ES-I3 (cell line): ENCODE measurements around the gene FGD5.

Experiments used
- H3K36me3 ChIP-seq: 2 replicates; pipeline ENCODE4 v1.6.1; 2013; ENCODE audit warnings: mild to moderate bottlenecking, low read length, control low read depth, moderate library complexity; ENCODE audit not compliant: insufficient read depth
- H3K4me1 ChIP-seq: 2 replicates; pipeline ENCODE4 v1.6.1; 2013; ENCODE audit warnings: mild to moderate bottlenecking, control low read depth, low read length; ENCODE audit not compliant: insufficient read depth
- H3K9ac ChIP-seq: 2 replicates; pipeline ENCODE4 v1.6.1; 2013; ENCODE audit warnings: low read depth, mild to moderate bottlenecking, low read length, moderate library complexity
- H3K9me3 ChIP-seq: 2 replicates; pipeline ENCODE4 v1.6.1; 2013; ENCODE audit warnings: mild to moderate bottlenecking, low read length, moderate library complexity; ENCODE audit not compliant: control insufficient read depth, insufficient read depth

FGD5 gene

DNA sequence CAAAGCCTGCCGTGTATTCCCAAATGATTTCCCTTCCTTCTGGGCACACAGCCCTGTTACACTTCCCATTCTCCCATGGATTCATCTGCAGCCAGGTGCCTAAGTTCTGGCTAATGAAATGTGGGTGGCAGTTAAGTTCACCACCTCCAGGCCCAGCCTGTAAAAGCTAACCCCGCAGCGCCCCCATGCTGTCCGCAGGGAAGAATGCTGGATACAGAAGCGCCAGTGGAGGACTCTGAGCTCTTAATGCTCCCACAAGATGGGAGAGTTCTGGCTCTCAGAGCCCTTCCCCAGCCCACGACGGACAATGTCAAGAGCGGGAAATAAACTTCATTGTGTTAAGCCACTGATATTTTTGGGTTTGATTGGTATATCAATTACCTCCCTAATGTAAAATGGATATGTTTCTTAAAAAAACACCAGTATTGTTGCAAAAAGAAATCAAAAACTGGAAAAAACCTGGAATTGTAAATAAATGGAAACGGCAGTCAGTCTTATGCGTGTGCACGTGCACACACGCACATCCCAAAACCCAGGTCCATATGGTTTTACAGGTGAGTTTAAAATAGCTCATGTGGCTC, 37.7 kb upstream of the FGD5 start:
- no peaks in the 10 kb centered on the region; the same call in 1 of the 2 replicates for H3K4me1 ChIP-seq
- H3K9ac ChIP-seq: no peak overlapping the region
- no peaks in the 10 kb centered on the region; the same call in 1 of the 2 replicates for H3K9me3 ChIP-seq
- H3K36me3 ChIP-seq: no peaks in the 10 kb centered on the region

DNA sequence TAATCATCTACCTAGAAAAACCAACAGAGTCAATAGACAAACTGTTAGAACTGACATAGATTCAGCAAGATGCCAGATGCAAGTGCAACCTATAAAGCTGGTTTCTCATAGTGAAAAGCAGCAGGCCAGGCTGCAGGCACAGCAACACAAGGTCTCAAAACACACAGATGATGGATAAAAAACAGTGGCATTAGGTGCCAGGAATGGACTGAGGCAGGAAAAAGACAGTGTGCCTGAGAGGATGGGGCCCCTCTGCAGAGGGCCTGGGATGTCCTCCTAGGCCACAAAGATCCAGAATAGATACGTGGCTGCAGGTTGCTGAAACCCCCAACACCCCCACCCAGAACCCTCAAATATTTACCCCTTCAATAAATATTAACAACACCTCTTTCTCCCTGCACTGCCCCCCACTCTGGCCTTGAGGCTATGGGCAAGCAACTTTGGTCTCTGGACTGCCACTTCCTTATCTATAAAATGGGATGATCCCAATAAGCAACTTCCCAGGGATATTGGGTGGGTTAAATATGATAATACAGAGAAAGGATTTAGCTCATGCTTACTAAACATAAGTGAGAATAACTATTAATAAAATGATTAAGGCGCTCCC, 35.2 kb upstream of the FGD5 start:
- Histone ChIP-seq H3K9ac (no peak overlapping the region), H3K9me3 (no peaks in the 10 kb centered on the region; the same call in 1 of the 2 replicates), H3K4me1 (no peaks in the 10 kb centered on the region; the same call in 1 of the 2 replicates), H3K36me3 (no peaks in the 10 kb centered on the region)

DNA sequence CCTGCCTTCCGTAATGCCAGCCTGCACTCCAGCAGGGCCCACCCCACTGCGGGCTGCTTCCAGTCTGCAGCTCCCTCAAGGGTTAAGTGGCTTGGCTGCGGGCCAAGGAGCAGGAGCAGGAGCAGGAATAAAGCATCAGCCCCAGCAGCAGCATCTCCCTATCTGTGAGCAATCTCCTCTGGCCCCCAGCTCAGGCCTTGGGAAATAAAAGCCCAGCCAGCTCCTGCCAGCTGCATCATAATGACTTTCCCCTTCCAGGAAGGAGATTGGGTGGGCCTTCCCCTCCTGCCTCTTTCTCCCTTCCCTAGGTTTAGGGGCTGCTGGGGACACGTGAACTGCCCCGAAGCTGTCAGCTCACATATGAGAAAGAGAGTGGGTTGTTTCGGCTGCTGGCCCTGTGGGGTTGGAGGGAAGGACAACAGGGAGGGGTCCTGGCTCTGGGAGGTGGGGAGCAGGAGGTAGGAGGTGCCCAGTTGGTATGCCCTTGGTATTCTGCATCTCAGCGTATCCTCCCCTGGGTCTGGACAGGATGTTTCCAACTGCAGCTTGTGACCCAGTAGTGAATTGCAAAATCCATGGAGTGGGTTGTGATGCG, 34.6 kb upstream of the FGD5 start:
- Histone ChIP-seq H3K9ac (no peak overlapping the region), H3K9me3 (no peaks in the 10 kb centered on the region), H3K4me1 (no peaks in the 10 kb centered on the region; the same call in 1 of the 2 replicates), H3K36me3 (no peaks in the 10 kb centered on the region)

DNA sequence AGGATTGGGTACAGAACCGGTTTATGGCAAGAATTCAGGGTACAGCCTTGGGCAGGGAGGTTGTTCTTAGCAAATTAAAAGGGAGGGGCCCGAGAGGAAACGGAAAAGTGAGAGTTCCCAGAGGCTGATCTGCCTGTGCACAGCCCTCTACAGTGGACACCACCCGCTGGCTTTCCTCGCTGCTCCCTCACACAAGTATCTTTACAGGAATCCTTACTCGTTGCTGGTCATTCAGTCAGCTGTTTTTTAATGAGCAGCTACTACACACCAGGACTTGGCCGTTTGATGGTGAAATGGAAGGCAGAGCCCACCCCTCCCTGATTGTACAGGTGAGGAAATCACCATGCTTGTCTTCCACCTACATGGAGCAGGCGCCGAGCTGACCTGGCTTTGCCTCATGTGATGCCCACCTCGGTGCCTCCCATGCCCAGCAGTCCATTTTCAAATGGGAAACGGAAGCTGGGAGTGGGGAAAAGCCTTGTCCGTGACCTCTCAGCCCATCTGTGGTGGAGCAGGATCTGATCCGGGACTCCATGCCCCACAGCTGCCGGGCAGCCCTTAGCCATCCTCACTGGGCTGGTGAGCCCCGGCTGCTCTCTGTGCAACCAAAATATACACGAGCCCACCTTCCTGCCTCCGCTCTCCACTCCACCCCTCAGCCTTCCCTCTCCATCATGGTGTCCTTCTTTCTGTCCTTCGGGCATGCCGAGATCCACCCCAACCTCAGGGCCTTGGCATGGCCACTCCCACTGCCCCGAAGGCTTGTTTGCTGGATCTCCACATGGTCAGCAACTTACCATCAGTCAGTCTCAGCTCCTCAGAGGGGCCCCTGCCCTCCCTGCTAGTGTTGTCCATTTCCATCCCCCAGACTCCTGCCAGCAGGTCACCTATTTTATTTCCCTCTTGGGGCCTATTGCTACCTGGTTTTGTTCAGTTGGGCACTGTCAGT, 33.3 kb upstream of the FGD5 start:
- Histone ChIP-seq H3K36me3 (no peaks in the 10 kb centered on the region), H3K9me3 (no peaks in the 10 kb centered on the region), H3K4me1 (no peaks in the 10 kb centered on the region; the same call in 1 of the 2 replicates), H3K9ac (no peak overlapping the region)

DNA sequence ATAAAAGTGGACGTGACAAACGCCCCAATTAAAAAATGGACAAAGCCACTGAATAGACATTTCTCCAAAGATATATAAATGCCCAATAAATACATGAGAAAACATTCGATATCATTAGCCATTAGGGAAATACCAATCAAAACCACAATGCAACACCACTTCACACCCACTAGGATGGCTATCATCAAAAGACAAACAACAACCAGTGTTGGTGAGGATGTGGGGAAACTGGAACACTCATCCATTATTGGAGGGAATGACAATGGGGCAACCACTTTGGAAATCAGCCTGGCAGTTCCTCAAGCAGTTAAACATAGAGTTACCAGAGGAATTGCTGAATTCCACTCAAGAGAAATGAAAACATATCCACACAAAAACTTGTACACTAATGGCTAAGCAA, 32.4 kb upstream of the FGD5 start:
- no peaks in the 10 kb centered on the region for H3K36me3 ChIP-seq
- H3K9me3 ChIP-seq: no peaks in the 10 kb centered on the region
- no peaks in the 10 kb centered on the region for H3K4me1 ChIP-seq
- no peak overlapping the region for H3K9ac ChIP-seq

DNA sequence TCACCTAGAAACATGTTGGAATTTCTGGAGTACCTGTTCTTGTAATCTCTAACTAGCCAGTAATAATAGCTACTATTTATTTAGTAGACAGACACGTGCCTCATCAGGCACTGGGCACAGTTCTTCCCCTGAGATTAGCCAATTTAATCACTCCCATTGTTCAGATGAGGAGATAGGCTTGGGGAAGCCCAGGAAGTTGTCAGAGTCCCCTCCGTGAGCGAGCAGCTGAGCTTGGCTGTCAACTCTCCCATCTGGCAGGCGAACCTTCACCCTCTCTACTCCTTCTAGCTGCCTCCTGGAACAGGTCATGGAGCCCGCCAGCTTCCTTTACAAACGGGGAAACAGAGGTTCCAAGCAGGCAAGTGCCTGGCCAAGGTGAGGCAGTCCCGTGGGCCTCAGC, 31.1 kb upstream of the FGD5 start:
- Histone ChIP-seq H3K9me3 (no peaks in the 10 kb centered on the region), H3K9ac (no peak overlapping the region), H3K4me1 (peaks cover 4% of the 10 kb centered on the region; the same call in 1 of the 2 replicates), H3K36me3 (no peaks in the 10 kb centered on the region)

DNA sequence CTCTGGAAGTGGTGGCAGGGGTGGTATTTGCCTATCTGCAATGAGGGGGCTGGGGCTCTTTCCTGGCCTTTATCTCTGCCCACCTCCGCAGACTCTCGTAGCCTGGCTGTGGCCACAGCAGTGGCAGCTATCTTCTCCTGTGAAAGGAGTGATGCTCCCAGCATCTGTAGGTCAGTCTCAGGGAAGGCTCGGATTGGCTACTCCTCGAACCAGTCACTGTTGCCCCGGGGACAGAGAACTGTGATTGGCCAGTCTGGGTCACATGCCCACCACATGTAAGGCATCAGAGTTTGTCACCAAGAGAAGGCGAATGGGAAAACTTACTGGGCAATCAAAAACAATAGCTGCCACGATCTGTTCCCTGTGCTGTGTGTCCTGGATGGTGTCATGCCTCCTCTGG, 30.1 kb upstream of the FGD5 start:
- H3K36me3 ChIP-seq: no peaks in the 10 kb centered on the region
- no peak overlapping the region for H3K9ac ChIP-seq
- H3K9me3 ChIP-seq: no peaks in the 10 kb centered on the region
- peaks cover 4% of the 10 kb centered on the region; the same call in 1 of the 2 replicates for H3K4me1 ChIP-seq

DNA sequence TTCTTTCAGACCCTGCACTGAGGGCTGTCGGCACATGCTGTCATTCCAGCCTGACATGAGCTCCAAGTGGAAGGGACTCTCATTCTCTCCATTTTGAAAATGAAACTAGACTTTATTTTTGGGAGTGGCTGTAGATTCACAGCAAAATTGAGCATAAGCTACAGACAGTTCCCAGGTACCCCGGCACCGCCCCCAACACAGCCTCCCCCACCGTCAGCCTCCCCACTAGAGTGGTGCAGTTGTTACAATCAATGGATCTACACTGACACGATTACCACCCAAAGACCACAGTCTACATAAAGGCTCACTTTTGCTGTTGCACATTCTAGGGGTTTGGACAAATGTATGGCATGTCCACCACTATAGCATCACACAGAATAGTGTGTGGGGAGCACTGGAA, 29.5 kb upstream of the FGD5 start:
- H3K9me3 ChIP-seq: no peaks in the 10 kb centered on the region
- H3K4me1 ChIP-seq: peaks cover 4% of the 10 kb centered on the region; the same call in 1 of the 2 replicates
- no peaks in the 10 kb centered on the region for H3K36me3 ChIP-seq

DNA sequence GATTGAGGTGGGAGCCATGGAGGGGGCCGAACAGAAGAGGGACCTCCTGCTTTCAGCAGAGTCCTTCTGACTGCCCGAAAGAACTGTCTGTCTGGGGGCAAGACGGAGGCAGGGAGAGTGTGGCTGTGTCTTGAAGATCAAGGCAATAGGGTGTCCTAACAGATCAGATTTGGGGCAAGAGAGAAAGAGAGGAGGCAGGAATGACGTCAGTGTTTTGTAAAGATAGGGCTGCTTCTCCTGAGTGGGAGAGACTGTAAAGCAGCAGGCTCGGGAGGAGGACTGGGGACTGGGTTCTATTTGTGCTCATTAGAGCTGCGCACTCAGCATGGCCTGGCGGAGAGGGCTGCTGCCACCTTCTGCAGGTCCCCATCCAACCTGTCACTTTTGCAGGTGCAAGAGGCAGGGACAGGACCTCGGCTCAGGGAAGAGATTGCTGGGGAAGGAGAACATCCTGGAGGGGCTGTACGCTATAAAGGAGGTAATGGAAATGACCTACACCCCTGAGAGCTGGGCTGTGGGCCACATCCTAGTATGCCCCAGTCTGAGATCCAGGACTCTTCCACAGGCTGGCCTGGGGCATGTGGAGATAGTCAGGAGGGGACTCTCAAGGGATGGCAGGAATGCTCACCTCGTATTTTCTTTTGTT, 29.0 kb upstream of the FGD5 start:
- Histone ChIP-seq H3K36me3 (no peaks in the 10 kb centered on the region), H3K9me3 (no peaks in the 10 kb centered on the region), H3K9ac (no peak overlapping the region), H3K4me1 (peaks cover 4% of the 10 kb centered on the region; the same call in 1 of the 2 replicates)

More for the DNA sequence above, 29.5 kb upstream of the FGD5 start:
- no peak overlapping the region for H3K9ac ChIP-seq

DNA sequence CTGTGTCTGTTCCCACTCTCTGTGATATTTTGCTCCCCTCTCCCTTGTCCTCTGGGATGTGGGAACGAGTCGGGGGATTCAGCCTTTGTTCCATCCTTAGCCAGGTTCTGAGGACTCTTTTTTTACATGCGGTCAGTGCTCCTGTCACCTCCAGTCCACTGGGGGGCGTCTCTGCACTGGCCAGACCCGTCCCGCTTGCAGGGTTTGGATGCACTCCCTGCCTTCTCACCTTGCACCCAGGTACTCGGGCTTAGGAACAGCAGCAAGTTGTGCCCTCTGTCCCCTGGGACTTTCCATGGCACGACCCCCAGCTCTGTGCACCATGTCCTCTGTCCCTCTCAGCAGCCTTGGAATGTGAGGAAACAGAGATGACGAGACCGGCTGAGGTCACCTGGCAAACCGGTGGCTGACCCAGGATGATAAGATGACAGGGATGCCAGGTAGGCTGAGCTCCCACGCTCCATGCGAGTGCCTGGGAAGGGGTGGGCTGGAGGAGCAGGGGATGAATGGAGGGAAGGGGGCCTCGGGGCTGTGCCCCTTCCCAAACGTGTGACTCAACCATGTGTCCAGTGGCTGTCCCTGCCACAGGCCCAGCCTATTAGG, 27.3 kb upstream of the FGD5 start:
- H3K9me3 ChIP-seq: no peaks in the 10 kb centered on the region
- no peaks in the 10 kb centered on the region for H3K36me3 ChIP-seq
- peaks cover 4% of the 10 kb centered on the region; the same call in 1 of the 2 replicates for H3K4me1 ChIP-seq
- H3K9ac ChIP-seq: no peak overlapping the region

DNA sequence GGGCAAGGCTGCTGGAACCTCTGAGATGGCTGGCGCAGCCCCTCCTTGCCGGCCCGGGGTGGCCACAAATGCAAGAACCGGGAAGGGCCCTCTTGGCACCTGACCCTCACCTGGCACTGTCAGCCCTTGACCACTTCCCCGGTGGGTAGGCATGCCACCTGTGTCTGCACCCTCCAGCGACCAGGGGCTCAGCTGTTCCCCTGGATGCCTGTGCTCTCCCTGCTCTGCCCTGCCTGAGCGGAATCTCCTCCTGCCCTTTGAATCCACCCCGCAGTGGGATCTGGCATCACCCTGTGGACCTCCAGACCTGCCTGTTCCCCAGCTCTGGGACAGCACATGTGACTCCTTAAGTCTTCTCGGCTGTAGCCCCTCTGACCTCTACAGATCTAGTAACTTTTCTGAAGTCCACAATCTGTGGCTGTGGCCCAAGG, 26.1 kb upstream of the FGD5 start:
- Histone ChIP-seq H3K4me1 (peaks cover 7% of the 10 kb centered on the region; the same call in 1 of the 2 replicates), H3K9ac (no peak overlapping the region), H3K36me3 (no peaks in the 10 kb centered on the region), H3K9me3 (no peaks in the 10 kb centered on the region)

DNA sequence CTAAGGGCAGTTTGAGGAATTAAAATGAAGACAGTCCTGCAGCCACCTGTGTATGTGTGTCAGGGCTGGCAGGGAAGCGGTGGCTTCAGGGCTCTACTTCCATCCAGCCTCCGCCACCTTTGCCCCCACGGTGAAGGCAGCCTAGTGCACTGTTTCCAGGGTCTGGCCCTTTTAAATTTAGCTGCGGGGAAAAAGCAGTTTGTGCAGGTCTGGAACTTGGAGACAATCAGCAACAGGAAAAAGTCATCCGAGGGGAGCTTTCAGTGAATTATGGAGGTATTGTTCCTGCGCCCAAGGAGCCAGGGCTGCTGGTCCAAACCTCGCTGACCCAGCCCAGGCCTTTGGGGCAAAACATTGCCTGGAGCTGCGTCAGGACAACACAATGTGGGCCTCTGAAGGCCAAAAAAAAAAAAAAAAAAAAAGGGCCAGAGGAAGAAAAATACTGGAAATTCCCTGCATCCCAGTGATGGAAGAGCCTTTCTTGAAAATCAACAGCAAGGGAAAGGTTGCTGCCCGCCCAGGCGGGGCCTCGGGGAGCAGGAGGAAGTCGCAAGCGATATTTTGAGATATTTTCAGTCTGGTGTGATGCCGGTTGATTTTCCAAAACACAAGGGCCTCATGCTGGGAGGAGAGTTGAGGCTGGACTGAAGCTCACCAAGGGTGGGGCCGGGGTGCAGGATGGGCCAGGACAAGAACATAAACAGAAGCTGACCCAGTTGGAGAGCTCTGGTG, 25.5 kb upstream of the FGD5 start:
- no peaks in the 10 kb centered on the region for H3K9me3 ChIP-seq
- H3K9ac ChIP-seq: no peak overlapping the region
- H3K4me1 ChIP-seq: peaks cover 7% of the 10 kb centered on the region; the same call in 1 of the 2 replicates
- no peaks in the 10 kb centered on the region for H3K36me3 ChIP-seq

DNA sequence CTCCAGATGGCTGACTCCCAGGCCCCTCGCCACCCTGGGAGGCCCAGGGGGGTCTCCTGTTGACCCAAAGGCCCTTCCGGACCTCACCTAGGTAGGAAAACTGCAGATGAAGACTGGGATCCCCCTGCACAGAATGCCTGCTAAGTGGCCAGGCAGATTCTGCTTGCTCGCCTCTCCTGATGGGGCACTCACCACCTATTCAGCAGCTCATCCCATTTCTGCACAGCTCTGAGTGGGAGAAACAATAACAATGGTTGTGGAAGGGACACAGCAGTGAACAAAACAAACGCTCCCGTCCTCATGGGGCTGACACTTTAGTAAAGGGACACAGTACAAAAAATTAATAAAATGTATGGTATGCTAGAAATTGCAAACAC, 24.9 kb upstream of the FGD5 start:
- Histone ChIP-seq H3K4me1 (peaks cover 7% of the 10 kb centered on the region; the same call in 1 of the 2 replicates), H3K9ac (no peak overlapping the region), H3K9me3 (no peaks in the 10 kb centered on the region), H3K36me3 (no peaks in the 10 kb centered on the region)
